ENCODE results near the gene LRRC58. TPM values are rescaled to one million over a fixed set of nuclear protein-coding genes. Genes with fewer than 3 reads are reported as not detected.

The LRRC58 gene
- total and polyA plus RNA-seq, 2 experiments from 2014 or later = 8.8 to 34.7 TPM

- H3K4me3 ChIP-seq = no peak overlapping the region
- H3K27me3 ChIP-seq = no peaks in the 10 kb centered on the region
- H3K9me3 ChIP-seq (ENCODE audit: low read depth) = no peaks in the 10 kb centered on the region
- H3K4me2 ChIP-seq = no peak overlapping the region
- DNase-seq (ENCODE audit: low spot score) = no peak
- H3K36me3 ChIP-seq (replicated peaks; ENCODE audit: insufficient read depth, low read depth) = no peaks in the 10 kb centered on the region
- TF ChIP-seq, protein P1, sequence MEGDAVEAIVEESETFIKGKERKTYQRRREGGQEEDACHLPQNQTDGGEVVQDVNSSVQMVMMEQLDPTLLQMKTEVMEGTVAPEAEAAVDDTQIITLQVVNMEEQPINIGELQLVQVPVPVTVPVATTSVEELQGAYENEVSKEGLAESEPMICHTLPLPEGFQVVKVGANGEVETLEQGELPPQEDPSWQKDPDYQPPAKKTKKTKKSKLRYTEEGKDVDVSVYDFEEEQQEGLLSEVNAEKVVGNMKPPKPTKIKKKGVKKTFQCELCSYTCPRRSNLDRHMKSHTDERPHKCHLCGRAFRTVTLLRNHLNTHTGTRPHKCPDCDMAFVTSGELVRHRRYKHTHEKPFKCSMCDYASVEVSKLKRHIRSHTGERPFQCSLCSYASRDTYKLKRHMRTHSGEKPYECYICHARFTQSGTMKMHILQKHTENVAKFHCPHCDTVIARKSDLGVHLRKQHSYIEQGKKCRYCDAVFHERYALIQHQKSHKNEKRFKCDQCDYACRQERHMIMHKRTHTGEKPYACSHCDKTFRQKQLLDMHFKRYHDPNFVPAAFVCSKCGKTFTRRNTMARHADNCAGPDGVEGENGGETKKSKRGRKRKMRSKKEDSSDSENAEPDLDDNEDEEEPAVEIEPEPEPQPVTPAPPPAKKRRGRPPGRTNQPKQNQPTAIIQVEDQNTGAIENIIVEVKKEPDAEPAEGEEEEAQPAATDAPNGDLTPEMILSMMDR (IDR thresholded peaks at IDR 0.05; ENCODE audit: poor library complexity) = no peak
- no peak for TF ChIP-seq EZH2phosphoT487 (IDR thresholded peaks at IDR 0.05; ENCODE audit: low read depth, severe bottlenecking, unreplicated experiment)
- TF ChIP-seq EZH2 (IDR thresholded peaks at IDR 0.05; ENCODE audit: borderline replicate concordance) = no peak
- no peaks in the 10 kb centered on the region for H3K79me2 ChIP-seq
- H2AFZ ChIP-seq = no peak overlapping the region
- no peak overlapping the region for H3K27ac ChIP-seq
- H3K9me2 ChIP-seq (replicated peaks; ENCODE audit: insufficient read depth) = no peaks in the 10 kb centered on the region
- H4K20me1 ChIP-seq (ENCODE audit: insufficient read depth, poor library complexity, severe bottlenecking) = no peaks in the 10 kb centered on the region
- no peaks in the 10 kb centered on the region for H3K4me1 ChIP-seq (ENCODE audit: insufficient read depth)
- WGBS (ENCODE audit: low lambda C conversion rate, missing lambda C conversion rate) = 98% methylated on average over 64 of the region's 72 CpGs
Observed at GRCh38 chr3:120306519-120307455, 42.4 kb downstream of the LRRC58 start.

DNA sequence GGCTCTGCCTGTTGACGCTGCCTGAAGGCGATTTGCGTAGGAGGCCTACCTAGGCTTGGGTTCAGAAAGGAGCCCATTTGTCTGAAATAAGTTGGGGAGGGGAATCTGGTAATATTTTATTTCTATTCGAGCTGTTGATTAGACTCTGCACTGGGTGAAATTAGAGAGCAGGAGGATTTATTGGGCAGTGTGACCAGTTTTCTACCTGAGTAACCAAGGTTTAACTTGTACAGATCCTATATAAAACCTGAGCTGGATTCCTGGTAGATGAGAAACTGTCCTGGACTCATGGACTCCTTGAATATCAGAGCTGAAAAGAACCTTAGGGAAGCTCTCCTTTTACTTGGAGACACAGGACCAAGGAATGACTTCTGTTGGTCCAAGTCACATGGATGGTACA, 44.5 kb downstream of the LRRC58 start:
- no peaks in the 10 kb centered on the region for H3K79me2 ChIP-seq
- no peaks in the 10 kb centered on the region for H3K27me3 ChIP-seq
- H2AFZ ChIP-seq = no peak overlapping the region
- H4K20me1 ChIP-seq (ENCODE audit: insufficient read depth, poor library complexity, severe bottlenecking) = no peaks in the 10 kb centered on the region
- no peak overlapping the region for H3K4me2 ChIP-seq
- H3K4me3 ChIP-seq = no peak overlapping the region
- no peaks in the 10 kb centered on the region for H3K9me3 ChIP-seq (ENCODE audit: low read depth)
- 92% methylated on average over 4 of the region's 4 CpGs for WGBS (ENCODE audit: low lambda C conversion rate, missing lambda C conversion rate)
- H3K4me1 ChIP-seq (ENCODE audit: insufficient read depth) = no peaks in the 10 kb centered on the region
- H3K27ac ChIP-seq = no peak overlapping the region
- no peak for DNase-seq (ENCODE audit: low spot score)
- H3K36me3 ChIP-seq (replicated peaks; ENCODE audit: insufficient read depth, low read depth) = no peaks in the 10 kb centered on the region
- TF ChIP-seq EZH2phosphoT487 (IDR thresholded peaks at IDR 0.05; ENCODE audit: low read depth, severe bottlenecking, unreplicated experiment) (no peak), EZH2 (IDR thresholded peaks at IDR 0.05; ENCODE audit: borderline replicate concordance) (no peak)
- TF ChIP-seq, protein P1 (IDR thresholded peaks at IDR 0.05; ENCODE audit: poor library complexity) = no peak
- no peaks in the 10 kb centered on the region for H3K9me2 ChIP-seq (replicated peaks; ENCODE audit: insufficient read depth)

DNA sequence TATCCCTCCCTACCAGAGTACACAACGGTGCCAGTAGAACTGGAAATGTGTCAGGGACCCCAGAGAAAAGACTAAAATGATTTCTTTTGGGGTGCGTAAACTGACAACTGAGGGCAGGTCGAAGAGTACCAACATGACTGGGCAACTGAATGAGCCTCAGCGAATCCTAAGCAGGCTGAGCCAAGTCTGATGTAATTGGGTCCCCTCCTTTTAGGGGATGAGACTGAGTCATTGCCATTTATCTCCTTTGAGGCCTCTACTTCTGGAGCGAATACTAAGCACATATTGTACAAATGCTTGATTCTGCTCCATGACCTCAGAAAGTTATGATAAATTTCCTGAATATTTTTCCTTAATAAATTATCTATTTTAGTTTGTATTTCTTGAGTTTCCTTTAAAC, 46.8 kb downstream of the LRRC58 start:
- 94% methylated on average over 5 of the region's 5 CpGs for WGBS (ENCODE audit: low lambda C conversion rate, missing lambda C conversion rate)
- H3K9me2 ChIP-seq (replicated peaks; ENCODE audit: insufficient read depth) = no peaks in the 10 kb centered on the region
- no peak overlapping the region for H2AFZ ChIP-seq
- H4K20me1 ChIP-seq (ENCODE audit: insufficient read depth, poor library complexity, severe bottlenecking) = no peaks in the 10 kb centered on the region
- no peaks in the 10 kb centered on the region for H3K79me2 ChIP-seq
- no peaks in the 10 kb centered on the region for H3K36me3 ChIP-seq (replicated peaks; ENCODE audit: insufficient read depth, low read depth)
- no peaks in the 10 kb centered on the region for H3K9me3 ChIP-seq (ENCODE audit: low read depth)
- no peak overlapping the region for H3K27ac ChIP-seq
- H3K27me3 ChIP-seq = peaks cover 3% of the 10 kb centered on the region
- TF ChIP-seq EZH2phosphoT487 (IDR thresholded peaks at IDR 0.05; ENCODE audit: low read depth, severe bottlenecking, unreplicated experiment) (no peak), EZH2 (IDR thresholded peaks at IDR 0.05; ENCODE audit: borderline replicate concordance) (no peak)
- TF ChIP-seq, protein P1 (IDR thresholded peaks at IDR 0.05; ENCODE audit: poor library complexity) = no peak
- no peak for DNase-seq (ENCODE audit: low spot score)
- H3K4me3 ChIP-seq = no peak overlapping the region
- H3K4me2 ChIP-seq = no peak overlapping the region
- H3K4me1 ChIP-seq (ENCODE audit: insufficient read depth) = no peaks in the 10 kb centered on the region

Measured in hepatocyte (in vitro differentiated cells).